ENCODE data around the gene GRIP1.

GRIP1 gene

GRCh38 chr12:66709457-66709773 lies 30.5 kb upstream of the GRIP1 start:
- POLR2A ChIA-PET, result no interaction called here
- TF ChIP-seq CTCF (IDR thresholded peaks at IDR 0.05; ENCODE audit: insufficient read depth, low read length, missing control alignments), result no peak
- CTCF ChIA-PET, result interaction anchor here (0.7 to 2.5 kb wide), 9 partner anchors 10 to 565 kb away, joined by 3 to 14 read pairs (median 4); no protein-coding TSS in a partner anchor
- no peak overlapping the region for H3K4me3 ChIP-seq (ENCODE audit: low read depth, low read length)
- DNase-seq (ENCODE audit: low read depth, low spot score), result no peak

- ChIA-PET POLR2A (no interaction called here), CTCF (interaction anchor here (0.7 to 2.5 kb wide), 12 partner anchors 9 to 564 kb away, joined by 3 to 14 read pairs (median 3); no protein-coding TSS in a partner anchor)
- TF ChIP-seq CTCF (IDR thresholded peaks at IDR 0.05; ENCODE audit: insufficient read depth, low read length, missing control alignments), result no peak
- H3K4me3 ChIP-seq (ENCODE audit: low read depth, low read length), result no peak overlapping the region
- DNase-seq (ENCODE audit: low read depth, low spot score), result no peak
These were observed 30.0 kb upstream of the GRIP1 start for GRCh38 chr12:66708704-66709456.

- ChIA-PET POLR2A (no interaction called here), CTCF (interaction anchor here (0.7 kb wide), 1 partner anchor 428 kb away, joined by 3 read pairs; no protein-coding TSS in a partner anchor)
- DNase-seq (ENCODE audit: low read depth, low spot score), result no peak
These were observed 28.3 kb upstream of the GRIP1 start for GRCh38 chr12:66707002-66707697.

GRCh38 chr12:66699738-66700482 lies 21.0 kb upstream of the GRIP1 start:
- POLR2A ChIA-PET, result no interaction called here
- no peak for TF ChIP-seq CTCF (IDR thresholded peaks at IDR 0.05; ENCODE audit: insufficient read depth, low read length, missing control alignments)
- CTCF ChIA-PET, result interaction anchor here (1.4 to 1.5 kb wide), 2 partner anchors 9 to 12 kb away, joined by 4 to 5 read pairs; no protein-coding TSS in a partner anchor
- H3K4me3 ChIP-seq (ENCODE audit: low read depth, low read length), result no peak overlapping the region
- DNase-seq (ENCODE audit: low read depth, low spot score), result no peak

More at GRCh38 chr12:66707002-66707697, 28.3 kb upstream of the GRIP1 start:
- no peak for TF ChIP-seq CTCF (IDR thresholded peaks at IDR 0.05; ENCODE audit: insufficient read depth, low read length, missing control alignments)
- H3K4me3 ChIP-seq (ENCODE audit: low read depth, low read length), result no peak overlapping the region

- CTCF ChIA-PET, result interaction anchor here (1.0 kb wide), 1 partner anchor 10 kb away, joined by 3 read pairs; no protein-coding TSS in a partner anchor
- no peak for DNase-seq (ENCODE audit: low read depth, low spot score)
- TF ChIP-seq CTCF (IDR thresholded peaks at IDR 0.05; ENCODE audit: insufficient read depth, low read length, missing control alignments), result no peak
- POLR2A ChIA-PET, result no interaction called here
- no peak overlapping the region for H3K4me3 ChIP-seq (ENCODE audit: low read depth, low read length)
These were observed 19.7 kb upstream of the GRIP1 start for GRCh38 chr12:66698558-66698957.
